K562 (cell line): ENCODE measurements around the gene PARD3B. TPM values are rescaled to one million over a fixed set of nuclear protein-coding genes. Genes with fewer than 3 reads are reported as not detected.

Experiments
- ATAC-seq: fragments of 200-7000 bp; cut with Tn5 transposase; 3 replicates; pipeline ENCODE4 v1.9.1; 2020; ENCODE audit warnings: moderate library complexity
- BruUV-seq: library from RNA; stranded (reverse); fragments of 400-500 nt; replicated peaks from 2 replicates; lab custom pipeline; 2021; lab: Mats Ljungman, UMichigan
- CTCF ChIA-PET: fragments of 300-600 bp; formaldehyde crosslinking; extraction: SDS; loops from one replicate; lab custom pipeline; 2021; ENCODE audit warnings: low intra/inter-chr PET ratio; lab: Yijun Ruan, JAX
- POLR2A ChIA-PET: fragments of 300-600, 350-650 bp; sonication (Branson Sonifier 250); formaldehyde crosslinking; extraction: SDS; loops from one replicate; lab custom pipeline; 2021; ENCODE audit warnings: antibody characterized with exemption, inconsistent platforms; lab: Yijun Ruan, JAX
- DNase-seq, 4 experiments: peaks; one replicate each; pipeline versions ENCODE4 v3.0.0 to v3.0.0-alpha.2; 2011 to 2018; ENCODE audit warnings: low spot score in 3 of 4, mixed read lengths in 3 of 4; ENCODE audit errors: extremely low read depth in 1 of 4
- FAIRE-seq: peaks from 2 replicates; lab custom pipeline; 2011; peaks lifted over from hg19 to GRCh38; lab: Jason Lieb, UNC
- H2AFZ ChIP-seq: 2 replicates; pipeline ENCODE4 v1.6.0; 2011; ENCODE audit warnings: low read depth, low read length, control low read depth, inconsistent platforms
- H3K27ac ChIP-seq: fragments of 200-600 bp; 3 replicates; pipeline ENCODE4 v1.8.0; 2011; ENCODE audit warnings: low read depth, mild to moderate bottlenecking, control low read depth, inconsistent platforms, low read length, moderate library complexity, mixed read lengths; ENCODE audit errors: extremely low read depth
- H3K27me3 ChIP-seq, 2 experiments: fragments of 300-600 bp in 1 of 2; 2 replicates in 1 of 2; 3 replicates in 1 of 2; pipeline versions ENCODE4 v1.6.0 to v1.8.0; 2011; ENCODE audit warnings: inconsistent platforms in 2 of 2, low read length in 2 of 2, mild to moderate bottlenecking in 1 of 2, mixed read lengths in 1 of 2, moderate library complexity in 1 of 2; ENCODE audit not compliant: control insufficient read depth in 2 of 2, insufficient read depth in 2 of 2
- H3K36me3 ChIP-seq: fragments of 300-600 bp; 3 replicates; pipeline ENCODE4 v1.8.0; 2011; ENCODE audit warnings: mild to moderate bottlenecking, low read length, inconsistent platforms; ENCODE audit not compliant: control insufficient read depth, insufficient read depth
- H3K4me1 ChIP-seq, 2 experiments: fragments of 200-600 bp in 1 of 2; replicated peaks in 1 of 2; 2 replicates in 1 of 2; 3 replicates in 1 of 2; pipeline versions ENCODE4 v1.5.1 to v1.8.0; 2011; ENCODE audit warnings: inconsistent platforms in 2 of 2, low read length in 2 of 2, mild to moderate bottlenecking in 1 of 2, mixed read lengths in 1 of 2, moderate library complexity in 1 of 2; ENCODE audit not compliant: control insufficient read depth in 2 of 2, insufficient read depth in 2 of 2
- H3K4me2 ChIP-seq: 2 replicates; pipeline ENCODE4 v1.6.1; 2011; ENCODE audit warnings: low read length, control low read depth, inconsistent platforms, mixed read lengths; ENCODE audit not compliant: insufficient read depth
- H3K4me3 ChIP-seq: fragments of 200-600 bp; sonication (generic), shearing (Covaris generic); 2 replicates; pipeline ENCODE4 v1.5.1; 2016; ENCODE audit warnings: control low read depth, inconsistent platforms
- H3K79me2 ChIP-seq: fragments of 200-600 bp; 3 replicates; pipeline ENCODE4 v1.8.0; 2011; ENCODE audit warnings: low read length, inconsistent platforms; ENCODE audit not compliant: control insufficient read depth, insufficient read depth
- H3K9ac ChIP-seq, 2 experiments: 2 replicates each; pipeline versions ENCODE4 v1.6.0 to v1.6.1; 2011; ENCODE audit warnings: low read depth in 2 of 2, low read length in 2 of 2, control low read depth in 1 of 2, inconsistent platforms in 1 of 2, mild to moderate bottlenecking in 1 of 2, mixed read lengths in 1 of 2; ENCODE audit not compliant: insufficient read depth in 1 of 2
- H3K9me1 ChIP-seq: one replicate; pipeline ENCODE4 v1.6.0; 2011; ENCODE audit warnings: inconsistent platforms, mild to moderate bottlenecking, low read length, moderate library complexity; ENCODE audit not compliant: control insufficient read depth, insufficient read depth
- H3K9me3 ChIP-seq: replicated peaks from 2 replicates; pipeline ENCODE4 v1.5.1; 2011; ENCODE audit warnings: low read depth, low read length, inconsistent platforms; ENCODE audit not compliant: control insufficient read depth, insufficient read depth
- H4K20me1 ChIP-seq: replicated peaks from 2 replicates; pipeline ENCODE4 v1.6.1; 2011; ENCODE audit warnings: low read length, inconsistent platforms, mixed read lengths; ENCODE audit not compliant: control insufficient read depth, insufficient read depth
- ARID2 ChIP-seq: fragments of 450-650 bp; IDR thresholded peaks from 2 replicates; pipeline ENCODE4 v1.6.1; 2017; ENCODE audit warnings: antibody characterized with exemption, mild to moderate bottlenecking
- E2F3 ChIP-seq: fragments of 250-450 bp; sonication (Bioruptor Pico); IDR thresholded peaks from 2 replicates; pipeline ENCODE4 v1.4.0; 2020; ENCODE audit warnings: mild to moderate bottlenecking
- EHMT2 ChIP-seq: fragments of 450-650 bp; IDR thresholded peaks from 2 replicates; pipeline ENCODE4 v1.6.1; 2018; ENCODE audit warnings: antibody characterized with exemption
- EP300 ChIP-seq: IDR thresholded peaks from 2 replicates; pipeline ENCODE4 v1.6.1; 2012; ENCODE audit warnings: low read length, improper control_type of control experiment
- KDM4B ChIP-seq, 2 experiments: fragments of 450-650 bp in 1 of 2; sonication (generic) in 1 of 2; IDR thresholded peaks; 2 replicates each; pipeline ENCODE4 v1.6.1; 2016 to 2017; ENCODE audit warnings: borderline replicate concordance in 2 of 2, antibody characterized with exemption in 1 of 2, low read depth in 1 of 2, mild to moderate bottlenecking in 1 of 2
- NRF1 ChIP-seq, 2 experiments: fragments of 450-650 bp; IDR thresholded peaks in 1 of 2; conservative IDR thresholded peaks in 1 of 2; 2 replicates each; pipeline ENCODE4 v1.6.1; 2014; ENCODE audit warnings: mild to moderate bottlenecking in 2 of 2
- PRDM10 ChIP-seq: fragments of 450-650 bp; IDR thresholded peaks from 2 replicates; pipeline ENCODE4 v1.6.1; 2018; ENCODE audit not compliant: partially characterized antibody
- RBFOX2 ChIP-seq: fragments of 200-400 bp; formaldehyde crosslinking; IDR thresholded peaks from 2 replicates; pipeline ENCODE4 v1.6.1; 2017; ENCODE audit warnings: low read depth, mild to moderate bottlenecking, low read length, moderate library complexity
- SETDB1 ChIP-seq: IDR thresholded peaks from one replicate; pipeline ENCODE4 v1.6.1; 2012; ENCODE audit warnings: low read length, control low read depth, inconsistent platforms
- ZFP36 ChIP-seq: fragments of 150-350 bp; IDR thresholded peaks from 2 replicates; pipeline ENCODE4 v1.6.1; 2018; ENCODE audit warnings: low read length, low read depth; ENCODE audit not compliant: partially characterized antibody
- ZNF384 ChIP-seq: IDR thresholded peaks from 2 replicates; pipeline ENCODE4 v1.6.1; 2012; ENCODE audit warnings: low read depth, low read length, improper control_type of control experiment
- ZNF696 ChIP-seq: fragments of 250-450 bp; sonication (Bioruptor Pico); conservative IDR thresholded peaks from 2 replicates; pipeline ENCODE4 v1.4.0; 2020; ENCODE audit warnings: mild to moderate bottlenecking, moderate library complexity
- WGBS: fragments of 100-300 bp; shearing (Covaris generic); methylation state at CpG from one replicate; pipeline ENCODE4 v1.1.6; 2016; ENCODE audit warnings: low coverage, mixed read lengths; ENCODE audit not compliant: insufficient coverage; ENCODE audit errors: missing lambda C conversion rate; 5-methylcytosine and 5-hydroxymethylcytosine counted together
- in situ Hi-C: fragments of 300-500 bp; cut with MboI; formaldehyde crosslinking; loops from 4 replicates; pipeline ENCODE4 v1.15.0; 2018; ENCODE audit warnings: inconsistent platforms, mixed read lengths
- intact Hi-C: fragments of 100-400 bp; cut with micrococcal nuclease; formaldehyde crosslinking; loops from 2 replicates; pipeline ENCODE4 v1.14.2; 2022
- polyA plus RNA-seq, 8 experiments: library from polyadenylated mRNA; depleted of rRNA in 4 of 8; stranded (reverse) in 5 of 8; unstranded in 3 of 8; fragments of >200 nt; fragmentation: Nextera tagmentation in 2 of 8; fragmentation: Illumina TruSeq in 1 of 8; extraction: Ambion mirVana in 2 of 8; extraction: Trizol in 1 of 8; gene quantifications; 2 replicates each; pipeline versions ENCODE4 v1.2.1 to v1.2.3, GENCODE V29; 2011 to 2014; ENCODE audit warnings: inconsistent platforms in 1 of 8, missing spikeins in 1 of 8
- total RNA-seq, 7 experiments: library from RNA; depleted of rRNA in 6 of 7; stranded (reverse); fragments of >200 nt in 6 of 7; fragmentation: Illumina TruSeq in 2 of 7; extraction: Trizol in 2 of 7; gene quantifications; 2 replicates each; pipeline versions ENCODE4 v1.2.1 to v1.2.3, GENCODE V29; 2011 to 2021; ENCODE audit warnings: low replicate concordance in 1 of 7
- TF ChIP-seq, protein P1 (sequence below): fragments of 250-450 bp; sonication (Bioruptor Pico); IDR thresholded peaks from 2 replicates; pipeline ENCODE4 v1.4.0; 2020; ENCODE audit warnings: mild to moderate bottlenecking, moderate library complexity
- TF ChIP-seq, protein P2 (sequence below), 3 experiments: fragments of 200-800 bp in 1 of 3; sonication (Bioruptor generic) in 1 of 3; sonication (generic) in 1 of 3; formaldehyde crosslinking in 1 of 3; IDR thresholded peaks; 2 replicates each; pipeline versions ENCODE4 v1.6.1 to v1.8.0; 2016 to 2022; ENCODE audit warnings: mild to moderate bottlenecking in 2 of 3, missing compliant biosample characterization in 2 of 3, missing genetic modification characterization in 2 of 3, missing genetic modification reagents in 1 of 3

The PARD3B gene
- total and polyA plus RNA-seq, 9 of the 15 experiments (the other 6 are each of a cell fraction or from before 2014, with no cell fraction given), result 0.15 to 3.0 (median 1.1) TPM

DNA sequence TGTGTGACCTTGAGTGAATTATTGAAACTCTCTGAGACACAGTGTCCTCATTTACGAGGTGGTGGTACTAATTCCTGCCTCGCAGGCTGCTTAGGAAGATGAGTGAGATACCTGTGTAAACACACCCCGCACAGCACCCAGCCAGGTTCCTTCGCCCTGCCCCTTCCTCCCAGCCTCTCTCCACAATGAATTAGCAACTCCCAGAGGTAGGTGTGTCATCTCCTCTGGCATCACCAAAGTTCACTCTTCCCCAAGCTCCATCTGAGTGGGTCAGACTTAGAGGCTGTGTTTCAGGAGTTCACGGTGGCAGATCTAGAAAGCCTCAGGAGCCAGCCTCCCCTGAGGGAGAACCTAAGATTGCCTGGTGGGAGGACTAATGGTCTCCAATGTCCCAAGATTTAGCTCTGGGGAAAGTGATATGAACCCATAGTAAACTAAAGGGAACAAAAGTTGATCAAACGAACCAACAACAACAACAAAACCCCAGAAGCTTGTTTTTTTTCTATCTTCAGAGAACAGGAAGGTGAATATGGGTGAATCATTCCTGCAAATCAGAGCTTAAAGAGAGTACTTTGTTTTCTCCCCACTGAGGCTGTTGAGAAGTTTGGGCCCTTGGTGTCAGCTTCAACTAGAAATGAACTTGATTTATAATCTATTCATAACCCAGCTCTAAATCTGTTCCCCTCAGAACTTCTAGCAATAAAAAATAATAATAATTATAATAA lies 1092.7 kb downstream of the PARD3B start:
- no peak for DNase-seq
- Histone ChIP-seq H3K27me3 (peaks cover 0 to 4% of the 10 kb centered on the region in 2 experiments; a peak in 2 of 5 replicates), H3K4me1 (no peaks in the 10 kb centered on the region), H3K9ac (no peak overlapping the region), H3K79me2 (no peaks in the 10 kb centered on the region), H3K4me3 (no peak overlapping the region), H3K9me3 (no peaks in the 10 kb centered on the region), H2AFZ (no peak overlapping the region), H3K4me2 (no peak overlapping the region), H3K27ac (no peak overlapping the region), H4K20me1 (no peaks in the 10 kb centered on the region), H3K9me1 (no peaks in the 10 kb centered on the region), H3K36me3 (no peaks in the 10 kb centered on the region)
- FAIRE-seq, result no peak
- intact Hi-C loops, result no loop called here
- no peak for ATAC-seq
- WGBS, result 0% methylated on average over 3 of the region's 6 CpGs
- CTCF ChIA-PET, result no interaction called here
- POLR2A ChIA-PET, result no interaction called here
- in situ Hi-C loops, result no loop called here
- no TSS peak for BruUV-seq
- no peak for TF ChIP-seq SETDB1
- TF ChIP-seq, protein P1, sequence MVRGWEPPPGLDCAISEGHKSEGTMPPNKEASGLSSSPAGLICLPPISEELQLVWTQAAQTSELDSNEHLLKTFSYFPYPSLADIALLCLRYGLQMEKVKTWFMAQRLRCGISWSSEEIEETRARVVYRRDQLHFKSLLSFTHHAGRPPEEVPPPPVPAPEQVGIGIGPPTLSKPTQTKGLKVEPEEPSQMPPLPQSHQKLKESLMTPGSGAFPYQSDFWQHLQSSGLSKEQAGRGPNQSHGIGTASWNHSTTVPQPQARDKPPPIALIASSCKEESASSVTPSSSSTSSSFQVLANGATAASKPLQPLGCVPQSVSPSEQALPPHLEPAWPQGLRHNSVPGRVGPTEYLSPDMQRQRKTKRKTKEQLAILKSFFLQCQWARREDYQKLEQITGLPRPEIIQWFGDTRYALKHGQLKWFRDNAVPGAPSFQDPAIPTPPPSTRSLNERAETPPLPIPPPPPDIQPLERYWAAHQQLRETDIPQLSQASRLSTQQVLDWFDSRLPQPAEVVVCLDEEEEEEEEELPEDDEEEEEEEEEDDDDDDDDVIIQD (CRISPR knock-in tag), result no peak
- no peak for TF ChIP-seq KDM4B (IDR thresholded peaks at IDR 0.05; ENCODE audit: borderline replicate concordance in 2 of 2, low read depth in 1 of 2)
- no peak for TF ChIP-seq E2F3 (CRISPR knock-in tag)
- TF ChIP-seq RBFOX2, result no peak
- no peak for TF ChIP-seq EP300
- no peak for TF ChIP-seq ZNF384
- no peak for TF ChIP-seq ZFP36
- TF ChIP-seq PRDM10, result no peak
- TF ChIP-seq ARID2, result no peak
- TF ChIP-seq NRF1 (conservative IDR thresholded peaks at IDR 0.05 in 1 of 2, IDR thresholded peaks at IDR 0.05 in 1 of 2), result no peak
- no peak for TF ChIP-seq ZNF696
- TF ChIP-seq, protein P2, sequence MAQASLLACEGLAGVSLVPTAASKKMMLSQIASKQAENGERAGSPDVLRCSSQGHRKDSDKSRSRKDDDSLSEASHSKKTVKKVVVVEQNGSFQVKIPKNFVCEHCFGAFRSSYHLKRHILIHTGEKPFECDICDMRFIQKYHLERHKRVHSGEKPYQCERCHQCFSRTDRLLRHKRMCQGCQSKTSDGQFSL (CRISPR knock-in tag; IDR thresholded peaks at IDR 0.05), result no peak
- TF ChIP-seq, protein P2 (tag; IDR thresholded peaks at IDR 0.05), result no peak
- TF ChIP-seq EHMT2, result no peak
